OCI-LY1 (cell line): ENCODE results near the gene LRRC3C.

Source experiments
- H2AFZ ChIP-seq: fragments of 200-600 bp; sonication (generic), shearing (Covaris generic); 2 replicates; pipeline ENCODE4 v1.6.0; 2014; ENCODE audit warnings: antibody characterized with exemption, mild to moderate bottlenecking, low read length
- H3F3A ChIP-seq: fragments of 200-600 bp; sonication (generic), shearing (Covaris generic); 2 replicates; pipeline ENCODE4 v1.6.0; 2014; ENCODE audit warnings: mild to moderate bottlenecking, antibody characterized with exemption, low read length, moderate library complexity; ENCODE audit not compliant: insufficient read depth
- H3K27ac ChIP-seq: fragments of 200-600 bp; sonication (generic); 2 replicates; pipeline ENCODE4 v1.5.1; 2014; ENCODE audit warnings: low read length, mixed run types, mild to moderate bottlenecking, low read depth; ENCODE audit not compliant: poor library complexity, severe bottlenecking
- H3K27me3 ChIP-seq: fragments of 200-600 bp; sonication (generic); 2 replicates; pipeline ENCODE4 v1.6.0; 2014; ENCODE audit warnings: antibody characterized with exemption, mild to moderate bottlenecking, low read length, moderate library complexity; ENCODE audit not compliant: insufficient read depth
- H3K36me3 ChIP-seq: fragments of 200-600 bp; sonication (generic); 2 replicates; pipeline ENCODE4 v1.6.1; 2014; ENCODE audit warnings: mild to moderate bottlenecking, antibody characterized with exemption, low read length, moderate library complexity, mixed read lengths; ENCODE audit not compliant: insufficient read depth
- H3K4me1 ChIP-seq: fragments of 200-600 bp; sonication (generic); 2 replicates; pipeline ENCODE4 v1.5.1; 2014; ENCODE audit warnings: mild to moderate bottlenecking, low read length, moderate library complexity; ENCODE audit not compliant: insufficient read depth, severe bottlenecking
- H3K4me2 ChIP-seq: fragments of 200-600 bp; sonication (generic), shearing (Covaris generic); 2 replicates; pipeline ENCODE4 v1.6.1; 2014; ENCODE audit warnings: low read length
- H3K4me3 ChIP-seq: fragments of 200-600 bp; sonication (generic); 2 replicates; pipeline ENCODE4 v1.5.1; 2014; ENCODE audit warnings: low read length, low read depth, mild to moderate bottlenecking, mixed read lengths; ENCODE audit not compliant: poor library complexity, severe bottlenecking
- H3K79me2 ChIP-seq: fragments of 200-600 bp; shearing (Covaris generic); 2 replicates; pipeline ENCODE4 v1.6.1; 2016; ENCODE audit warnings: mixed run types, low read length, mixed read lengths; ENCODE audit not compliant: insufficient read depth
- H3K9ac ChIP-seq: fragments of 200-600 bp; sonication (generic), shearing (Covaris generic); 2 replicates; pipeline ENCODE4 v1.6.1; 2014; ENCODE audit warnings: mild to moderate bottlenecking, low read length, mixed read lengths
- H3K9me2 ChIP-seq: fragments of 200-600 bp; sonication (generic), shearing (Covaris generic); 2 replicates; pipeline ENCODE4 v1.6.1; 2014; ENCODE audit warnings: low read depth, mild to moderate bottlenecking, low read length, mixed read lengths
- H3K9me3 ChIP-seq: fragments of 200-600 bp; shearing (Covaris generic); 2 replicates; pipeline ENCODE4 v1.6.1; 2014; ENCODE audit warnings: low read length, mixed read lengths
- H4K20me1 ChIP-seq: fragments of 200-600 bp; sonication (generic), shearing (Covaris generic); 2 replicates; pipeline ENCODE4 v1.6.0; 2016; ENCODE audit warnings: mild to moderate bottlenecking, low read length; ENCODE audit not compliant: insufficient read depth
- EZH2 ChIP-seq: fragments of 200-600 bp; sonication (generic), shearing (Covaris generic); IDR thresholded peaks from 2 replicates; pipeline ENCODE4 v1.8.0; 2017; ENCODE audit warnings: borderline replicate concordance, mixed run types, mild to moderate bottlenecking, antibody characterized with exemption, low read length, moderate library complexity, mixed read lengths
- TF ChIP-seq, protein P1 (sequence below): fragments of 200-600 bp; sonication (generic), shearing (Covaris generic); IDR thresholded peaks from 2 replicates; pipeline ENCODE4 v1.5.1; 2017; ENCODE audit warnings: mild to moderate bottlenecking, antibody characterized with exemption, low read length, moderate library complexity, mixed read lengths

LRRC3C gene

DNA sequence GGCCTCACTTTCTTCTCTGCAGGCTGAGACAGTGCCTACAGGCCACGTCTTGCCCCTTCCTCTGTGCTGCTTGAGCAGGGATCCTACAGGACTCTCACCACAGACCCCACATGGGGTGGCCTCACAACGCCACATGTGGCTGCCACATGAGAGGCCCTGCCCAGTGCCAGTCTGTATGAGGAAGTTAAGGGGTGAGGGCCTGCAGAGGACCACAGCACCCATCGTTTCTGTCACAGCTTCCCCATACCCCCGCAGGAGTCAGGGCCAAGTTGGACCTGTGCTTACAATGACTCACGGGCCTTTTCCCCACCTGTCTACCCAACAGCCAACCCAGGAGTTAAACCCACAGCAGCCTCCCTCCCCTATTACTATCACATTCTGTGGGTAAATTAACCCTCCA is 6.2 kb upstream of the LRRC3C start:
- H3K27me3 ChIP-seq = no peaks in the 10 kb centered on the region
- H3K9me2 ChIP-seq = no peaks in the 10 kb centered on the region
- no peaks in the 10 kb centered on the region for H4K20me1 ChIP-seq
- H3K36me3 ChIP-seq = peaks cover 65% of the 10 kb centered on the region
- H3K79me2 ChIP-seq = peaks cover 19% of the 10 kb centered on the region
- H3F3A ChIP-seq = no peaks in the 10 kb centered on the region
- H3K4me1 ChIP-seq = peaks cover 42% of the 10 kb centered on the region
- no peak overlapping the region for H2AFZ ChIP-seq
- H3K4me2 ChIP-seq = no peak overlapping the region
- no peaks in the 10 kb centered on the region for H3K9me3 ChIP-seq
- H3K27ac ChIP-seq = peak overlapping the region; percentile 57
- no peak overlapping the region for H3K4me3 ChIP-seq
- peak overlapping the region; percentile 17; the same call in 1 of the 2 replicates for H3K9ac ChIP-seq
- TF ChIP-seq EZH2 = no peak
- TF ChIP-seq, protein P1, sequence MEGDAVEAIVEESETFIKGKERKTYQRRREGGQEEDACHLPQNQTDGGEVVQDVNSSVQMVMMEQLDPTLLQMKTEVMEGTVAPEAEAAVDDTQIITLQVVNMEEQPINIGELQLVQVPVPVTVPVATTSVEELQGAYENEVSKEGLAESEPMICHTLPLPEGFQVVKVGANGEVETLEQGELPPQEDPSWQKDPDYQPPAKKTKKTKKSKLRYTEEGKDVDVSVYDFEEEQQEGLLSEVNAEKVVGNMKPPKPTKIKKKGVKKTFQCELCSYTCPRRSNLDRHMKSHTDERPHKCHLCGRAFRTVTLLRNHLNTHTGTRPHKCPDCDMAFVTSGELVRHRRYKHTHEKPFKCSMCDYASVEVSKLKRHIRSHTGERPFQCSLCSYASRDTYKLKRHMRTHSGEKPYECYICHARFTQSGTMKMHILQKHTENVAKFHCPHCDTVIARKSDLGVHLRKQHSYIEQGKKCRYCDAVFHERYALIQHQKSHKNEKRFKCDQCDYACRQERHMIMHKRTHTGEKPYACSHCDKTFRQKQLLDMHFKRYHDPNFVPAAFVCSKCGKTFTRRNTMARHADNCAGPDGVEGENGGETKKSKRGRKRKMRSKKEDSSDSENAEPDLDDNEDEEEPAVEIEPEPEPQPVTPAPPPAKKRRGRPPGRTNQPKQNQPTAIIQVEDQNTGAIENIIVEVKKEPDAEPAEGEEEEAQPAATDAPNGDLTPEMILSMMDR = no peak

DNA sequence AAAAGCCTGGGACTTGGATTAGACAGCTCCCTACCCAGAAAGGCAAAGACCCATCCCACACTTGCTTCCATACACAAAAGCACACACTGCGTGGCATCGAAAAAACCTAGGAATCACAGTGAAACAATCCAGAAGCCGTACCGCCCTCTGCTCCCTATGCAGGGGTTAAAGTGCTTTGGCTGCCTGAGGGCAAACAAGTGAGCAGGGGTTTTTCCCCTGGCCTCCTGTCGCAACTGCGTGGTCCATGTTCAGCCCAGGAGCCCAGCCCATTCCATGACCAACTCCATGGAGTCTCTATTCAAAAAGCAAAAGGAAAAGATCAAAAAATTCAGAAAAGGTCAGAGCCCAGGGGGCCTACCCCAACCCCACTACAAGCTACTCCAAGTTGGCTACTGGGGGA is 5.5 kb upstream of the LRRC3C start:
- H4K20me1 ChIP-seq = no peaks in the 10 kb centered on the region
- no peak overlapping the region for H2AFZ ChIP-seq
- peaks cover 59% of the 10 kb centered on the region for H3K36me3 ChIP-seq
- no peaks in the 10 kb centered on the region for H3F3A ChIP-seq
- no peaks in the 10 kb centered on the region for H3K27me3 ChIP-seq
- H3K27ac ChIP-seq = peak overlapping the region; percentile 57
- H3K4me3 ChIP-seq = no peak overlapping the region
- peaks cover 43% of the 10 kb centered on the region for H3K4me1 ChIP-seq
- no peaks in the 10 kb centered on the region for H3K9me3 ChIP-seq
- no peak overlapping the region for H3K4me2 ChIP-seq
- peaks cover 24% of the 10 kb centered on the region for H3K79me2 ChIP-seq
- H3K9me2 ChIP-seq = no peaks in the 10 kb centered on the region
- H3K9ac ChIP-seq = no peak overlapping the region
- no peak for TF ChIP-seq EZH2
- TF ChIP-seq, protein P1 = no peak

DNA sequence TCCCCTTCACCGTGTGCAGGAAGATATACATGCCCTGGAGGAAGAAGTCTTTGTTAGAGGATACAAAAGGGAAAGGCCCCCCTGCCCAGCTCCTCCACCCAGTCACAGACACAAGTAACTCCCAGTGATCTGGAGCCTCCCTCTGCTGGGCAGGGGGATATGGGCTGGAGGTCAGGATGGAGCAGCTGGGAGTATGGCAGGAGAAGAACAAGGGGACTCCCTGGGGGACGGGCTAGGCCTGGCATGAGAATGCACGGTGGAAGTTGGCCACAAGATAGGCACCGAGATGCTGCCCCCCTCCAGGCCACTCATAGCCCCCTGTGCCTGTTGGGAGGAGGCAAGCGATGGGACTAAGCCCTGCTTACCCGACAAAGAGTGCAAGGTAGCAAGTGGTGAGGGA is 4.3 kb upstream of the LRRC3C start:
- Histone ChIP-seq H3K9ac (no peak overlapping the region), H3K27ac (no peak overlapping the region), H2AFZ (no peak overlapping the region), H3K4me3 (no peak overlapping the region), H3K27me3 (no peaks in the 10 kb centered on the region), H4K20me1 (no peaks in the 10 kb centered on the region), H3K79me2 (peaks cover 24% of the 10 kb centered on the region), H3F3A (no peaks in the 10 kb centered on the region), H3K9me2 (no peaks in the 10 kb centered on the region), H3K36me3 (peaks cover 54% of the 10 kb centered on the region), H3K4me2 (no peak overlapping the region), H3K9me3 (no peaks in the 10 kb centered on the region), H3K4me1 (peaks cover 46% of the 10 kb centered on the region)
- TF ChIP-seq, protein P1 = no peak
- TF ChIP-seq EZH2 = no peak
